Keratinocyte (primary cell): ENCODE measurements around the gene MYORG.

Experiments
- EZH2 ChIP-seq: IDR thresholded peaks from one replicate; pipeline ENCODE4 v1.6.1; 2012; ENCODE audit warnings: inconsistent platforms, mild to moderate bottlenecking, low read length, moderate library complexity
- TF ChIP-seq, protein P1 (sequence below), 3 experiments: IDR thresholded peaks in 1 of 3; conservative IDR thresholded peaks in 1 of 3; optimal IDR thresholded peaks in 1 of 3; 2 replicates in 2 of 3; 3 replicates in 1 of 3; pipeline versions ENCODE3 to v1.5.1; 2011; ENCODE audit warnings: low read length in 3 of 3, mild to moderate bottlenecking in 3 of 3, moderate library complexity in 2 of 3, control low read depth in 1 of 3, inconsistent platforms in 1 of 3; ENCODE audit not compliant: insufficient read depth in 2 of 3; ENCODE audit errors: extremely low read depth in 1 of 3

DNA sequence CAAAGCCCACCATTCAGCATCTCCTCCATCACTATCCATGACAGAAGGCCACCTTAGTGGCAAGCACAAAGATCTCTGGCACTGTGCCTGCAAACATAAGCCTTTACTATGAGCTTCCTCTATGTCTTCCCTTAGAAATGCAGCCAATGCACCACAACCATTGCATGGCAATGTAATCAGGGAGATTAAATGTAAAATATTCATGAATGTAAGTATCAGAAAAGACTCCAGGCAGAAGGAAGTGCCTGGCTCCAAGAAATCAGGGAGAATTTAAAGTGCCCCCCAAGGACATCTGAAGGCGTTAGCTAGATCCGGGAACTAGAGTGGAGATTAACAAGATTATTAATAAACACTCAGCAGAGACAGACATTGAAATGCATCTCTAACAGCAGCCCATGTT, 32.5 kb upstream of the MYORG start:
- TF ChIP-seq, protein P1, sequence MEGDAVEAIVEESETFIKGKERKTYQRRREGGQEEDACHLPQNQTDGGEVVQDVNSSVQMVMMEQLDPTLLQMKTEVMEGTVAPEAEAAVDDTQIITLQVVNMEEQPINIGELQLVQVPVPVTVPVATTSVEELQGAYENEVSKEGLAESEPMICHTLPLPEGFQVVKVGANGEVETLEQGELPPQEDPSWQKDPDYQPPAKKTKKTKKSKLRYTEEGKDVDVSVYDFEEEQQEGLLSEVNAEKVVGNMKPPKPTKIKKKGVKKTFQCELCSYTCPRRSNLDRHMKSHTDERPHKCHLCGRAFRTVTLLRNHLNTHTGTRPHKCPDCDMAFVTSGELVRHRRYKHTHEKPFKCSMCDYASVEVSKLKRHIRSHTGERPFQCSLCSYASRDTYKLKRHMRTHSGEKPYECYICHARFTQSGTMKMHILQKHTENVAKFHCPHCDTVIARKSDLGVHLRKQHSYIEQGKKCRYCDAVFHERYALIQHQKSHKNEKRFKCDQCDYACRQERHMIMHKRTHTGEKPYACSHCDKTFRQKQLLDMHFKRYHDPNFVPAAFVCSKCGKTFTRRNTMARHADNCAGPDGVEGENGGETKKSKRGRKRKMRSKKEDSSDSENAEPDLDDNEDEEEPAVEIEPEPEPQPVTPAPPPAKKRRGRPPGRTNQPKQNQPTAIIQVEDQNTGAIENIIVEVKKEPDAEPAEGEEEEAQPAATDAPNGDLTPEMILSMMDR (optimal IDR thresholded peaks at IDR 0.05 in 1 of 3, IDR thresholded peaks at IDR 0.05 in 1 of 3, conservative IDR thresholded peaks at IDR 0.05 in 1 of 3; ENCODE audit: extremely low read depth in 1 of 3, insufficient read depth in 2 of 3, low read length in 3 of 3): no peak
- no peak for TF ChIP-seq EZH2
